Right lobe of liver (tissue), 4 donors: Measurements from ENCODE around the gene DIS3L2.

ENCODE experiments used
- POLR2A ChIP-seq: fragments of 450-650 bp; IDR thresholded peaks from one replicate; pipeline ENCODE4 v1.6.1; 2017; ENCODE audit warnings: antibody characterized with exemption, mild to moderate bottlenecking
- TF ChIP-seq, protein P1 (sequence below), 4 donors: fragments of 200-600 bp in 3 of 4; fragments of 450-650 bp in 1 of 4; IDR thresholded peaks; one replicate each; pipeline versions ENCODE4 v1.5.1 to v1.8.0; 2016 to 2022; ENCODE audit warnings: antibody characterized with exemption in 4 of 4, mild to moderate bottlenecking in 2 of 4
- donor health status: DM: no; HTN: no; CAD: no.
- donor health status: DM: no; HTN: no; CAD: no.
- donor health status: DM: no; HTN: yes; CAD: no.

DNA sequence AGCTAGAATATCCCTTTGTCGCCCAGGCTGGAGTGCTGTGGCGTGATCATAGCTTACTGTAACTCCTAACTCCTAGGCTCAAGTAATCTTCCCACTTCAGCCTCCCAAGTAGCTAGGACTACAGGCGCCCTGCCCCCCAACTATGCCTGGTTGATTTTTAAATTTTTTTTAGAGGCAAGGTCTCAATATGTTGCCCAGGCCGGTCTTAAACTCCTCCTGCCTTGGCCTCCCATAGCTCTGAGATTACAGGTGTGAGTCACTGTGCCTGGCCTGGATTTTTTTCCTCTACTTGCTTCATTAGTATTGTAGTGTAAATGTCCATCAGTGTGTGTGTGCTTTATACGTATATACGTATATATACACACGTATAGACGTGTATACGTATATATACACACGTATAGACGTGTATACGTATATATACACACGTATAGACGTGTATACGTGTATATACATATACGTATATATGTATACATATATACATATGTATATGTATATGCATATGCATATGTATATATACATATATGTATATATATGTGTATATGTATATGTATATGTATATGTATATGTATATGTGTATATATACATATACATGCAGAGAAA, 124.4 kb downstream of the DIS3L2 start:
- TF ChIP-seq, protein P1, sequence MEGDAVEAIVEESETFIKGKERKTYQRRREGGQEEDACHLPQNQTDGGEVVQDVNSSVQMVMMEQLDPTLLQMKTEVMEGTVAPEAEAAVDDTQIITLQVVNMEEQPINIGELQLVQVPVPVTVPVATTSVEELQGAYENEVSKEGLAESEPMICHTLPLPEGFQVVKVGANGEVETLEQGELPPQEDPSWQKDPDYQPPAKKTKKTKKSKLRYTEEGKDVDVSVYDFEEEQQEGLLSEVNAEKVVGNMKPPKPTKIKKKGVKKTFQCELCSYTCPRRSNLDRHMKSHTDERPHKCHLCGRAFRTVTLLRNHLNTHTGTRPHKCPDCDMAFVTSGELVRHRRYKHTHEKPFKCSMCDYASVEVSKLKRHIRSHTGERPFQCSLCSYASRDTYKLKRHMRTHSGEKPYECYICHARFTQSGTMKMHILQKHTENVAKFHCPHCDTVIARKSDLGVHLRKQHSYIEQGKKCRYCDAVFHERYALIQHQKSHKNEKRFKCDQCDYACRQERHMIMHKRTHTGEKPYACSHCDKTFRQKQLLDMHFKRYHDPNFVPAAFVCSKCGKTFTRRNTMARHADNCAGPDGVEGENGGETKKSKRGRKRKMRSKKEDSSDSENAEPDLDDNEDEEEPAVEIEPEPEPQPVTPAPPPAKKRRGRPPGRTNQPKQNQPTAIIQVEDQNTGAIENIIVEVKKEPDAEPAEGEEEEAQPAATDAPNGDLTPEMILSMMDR (IDR thresholded peaks at IDR 0.05): no peak
- TF ChIP-seq POLR2A: no peak
